A549 (cell line): Measurements from ENCODE around the gene ZNF280A.

ENCODE experiments used
- EP300 ChIP-seq, 2 experiments: fragments of >200 bp; sonication (Bioruptor Twin); formaldehyde crosslinking; IDR thresholded peaks; 2 replicates in 1 of 2; 3 replicates in 1 of 2; pipeline ENCODE4 v1.6.1; 2016 to 2017
- HDAC2 ChIP-seq: fragments of 200-600 bp; sonication (generic); IDR thresholded peaks from 2 replicates; pipeline ENCODE4 v1.6.1; 2016
- MYC ChIP-seq: IDR thresholded peaks from 2 replicates; pipeline ENCODE4 v1.6.1; 2012; ENCODE audit warnings: mild to moderate bottlenecking, inconsistent platforms, low read length, improper control_type of control experiment, borderline replicate concordance
- POLR2A ChIP-seq: IDR thresholded peaks from 2 replicates; pipeline ENCODE4 v1.6.1; 2012; ENCODE audit warnings: mild to moderate bottlenecking, low read length
- TF ChIP-seq, protein P1 (sequence below): fragments of >200 bp; sonication (Bioruptor Twin); formaldehyde crosslinking; IDR thresholded peaks from 3 replicates; pipeline ENCODE4 v1.5.1; 2016
- TF ChIP-seq, protein P2 (sequence below): IDR thresholded peaks from 2 replicates; pipeline ENCODE4 v1.6.1; 2012

DNA sequence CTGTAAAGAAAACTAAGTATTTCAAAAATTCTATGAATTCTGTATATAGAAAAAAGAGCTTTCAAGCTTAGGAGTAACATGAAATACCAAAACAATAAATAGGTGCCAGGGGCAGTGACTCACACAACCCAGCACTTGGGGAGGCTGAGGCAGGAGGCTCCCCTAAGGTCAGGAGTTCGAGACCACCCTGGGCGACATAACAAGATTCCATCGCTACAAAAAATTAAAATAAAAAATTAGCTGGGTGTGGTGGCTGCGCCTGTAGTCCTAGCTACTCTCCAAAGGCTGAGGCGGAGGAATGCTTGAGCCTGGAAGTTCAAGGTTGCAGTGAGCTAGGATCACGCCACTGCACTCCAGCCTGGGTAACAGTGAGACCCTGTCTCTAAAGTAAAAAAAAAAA, 33.0 kb downstream of the ZNF280A start:
- TF ChIP-seq EP300 (IDR thresholded peaks at IDR 0.05) (no peak), HDAC2 (no peak), POLR2A (no peak), MYC (no peak)
- TF ChIP-seq, protein P1, sequence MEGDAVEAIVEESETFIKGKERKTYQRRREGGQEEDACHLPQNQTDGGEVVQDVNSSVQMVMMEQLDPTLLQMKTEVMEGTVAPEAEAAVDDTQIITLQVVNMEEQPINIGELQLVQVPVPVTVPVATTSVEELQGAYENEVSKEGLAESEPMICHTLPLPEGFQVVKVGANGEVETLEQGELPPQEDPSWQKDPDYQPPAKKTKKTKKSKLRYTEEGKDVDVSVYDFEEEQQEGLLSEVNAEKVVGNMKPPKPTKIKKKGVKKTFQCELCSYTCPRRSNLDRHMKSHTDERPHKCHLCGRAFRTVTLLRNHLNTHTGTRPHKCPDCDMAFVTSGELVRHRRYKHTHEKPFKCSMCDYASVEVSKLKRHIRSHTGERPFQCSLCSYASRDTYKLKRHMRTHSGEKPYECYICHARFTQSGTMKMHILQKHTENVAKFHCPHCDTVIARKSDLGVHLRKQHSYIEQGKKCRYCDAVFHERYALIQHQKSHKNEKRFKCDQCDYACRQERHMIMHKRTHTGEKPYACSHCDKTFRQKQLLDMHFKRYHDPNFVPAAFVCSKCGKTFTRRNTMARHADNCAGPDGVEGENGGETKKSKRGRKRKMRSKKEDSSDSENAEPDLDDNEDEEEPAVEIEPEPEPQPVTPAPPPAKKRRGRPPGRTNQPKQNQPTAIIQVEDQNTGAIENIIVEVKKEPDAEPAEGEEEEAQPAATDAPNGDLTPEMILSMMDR: no peak
- TF ChIP-seq, protein P2, sequence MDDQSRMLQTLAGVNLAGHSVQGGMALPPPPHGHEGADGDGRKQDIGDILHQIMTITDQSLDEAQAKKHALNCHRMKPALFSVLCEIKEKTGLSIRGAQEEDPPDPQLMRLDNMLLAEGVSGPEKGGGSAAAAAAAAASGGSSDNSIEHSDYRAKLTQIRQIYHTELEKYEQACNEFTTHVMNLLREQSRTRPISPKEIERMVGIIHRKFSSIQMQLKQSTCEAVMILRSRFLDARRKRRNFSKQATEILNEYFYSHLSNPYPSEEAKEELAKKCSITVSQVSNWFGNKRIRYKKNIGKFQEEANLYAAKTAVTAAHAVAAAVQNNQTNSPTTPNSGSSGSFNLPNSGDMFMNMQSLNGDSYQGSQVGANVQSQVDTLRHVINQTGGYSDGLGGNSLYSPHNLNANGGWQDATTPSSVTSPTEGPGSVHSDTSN: no peak
